ENCODE results near the gene BTF3L4. TPM values are rescaled to one million over a fixed set of nuclear protein-coding genes. Genes with fewer than 3 reads are reported as not detected.
A peak's percentile ranks its signal among the peaks of the same experiment; 100 is the strongest.
"Not testable (repeated sequence)": the region's sequence is repeated elsewhere in the genome, so short reads cannot be mapped to it uniquely, and the experiment has no call there.

Gene BTF3L4
- total RNA-seq, 3 donors from 2014 or later: 47.5 to 66.2 (median 59.0) TPM

DNA sequence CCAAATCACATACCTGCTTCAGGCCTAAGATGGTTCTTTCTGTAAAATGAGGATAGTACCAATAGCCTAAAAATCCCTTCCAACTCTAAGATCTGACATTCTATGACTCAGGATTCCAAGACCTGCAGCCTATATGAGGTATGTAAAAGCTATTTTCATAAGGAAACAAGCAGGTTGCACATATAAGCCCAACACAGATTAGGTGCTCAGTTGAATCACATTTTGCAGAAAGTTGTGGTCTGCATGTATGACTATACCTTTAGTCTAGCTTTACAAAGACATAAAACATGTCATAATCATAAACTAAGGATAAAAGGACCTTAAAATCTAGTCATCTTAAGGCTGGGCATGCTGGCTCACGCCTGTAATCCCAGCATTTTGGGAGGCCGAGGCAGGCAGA is 29.8 kb upstream of the BTF3L4 start:
- no peak for DNase-seq (ENCODE audit: low spot score in 2 of 2)
- no peak for TF ChIP-seq POLR2A (IDR thresholded peaks at IDR 0.05)
- TF ChIP-seq, protein P1, sequence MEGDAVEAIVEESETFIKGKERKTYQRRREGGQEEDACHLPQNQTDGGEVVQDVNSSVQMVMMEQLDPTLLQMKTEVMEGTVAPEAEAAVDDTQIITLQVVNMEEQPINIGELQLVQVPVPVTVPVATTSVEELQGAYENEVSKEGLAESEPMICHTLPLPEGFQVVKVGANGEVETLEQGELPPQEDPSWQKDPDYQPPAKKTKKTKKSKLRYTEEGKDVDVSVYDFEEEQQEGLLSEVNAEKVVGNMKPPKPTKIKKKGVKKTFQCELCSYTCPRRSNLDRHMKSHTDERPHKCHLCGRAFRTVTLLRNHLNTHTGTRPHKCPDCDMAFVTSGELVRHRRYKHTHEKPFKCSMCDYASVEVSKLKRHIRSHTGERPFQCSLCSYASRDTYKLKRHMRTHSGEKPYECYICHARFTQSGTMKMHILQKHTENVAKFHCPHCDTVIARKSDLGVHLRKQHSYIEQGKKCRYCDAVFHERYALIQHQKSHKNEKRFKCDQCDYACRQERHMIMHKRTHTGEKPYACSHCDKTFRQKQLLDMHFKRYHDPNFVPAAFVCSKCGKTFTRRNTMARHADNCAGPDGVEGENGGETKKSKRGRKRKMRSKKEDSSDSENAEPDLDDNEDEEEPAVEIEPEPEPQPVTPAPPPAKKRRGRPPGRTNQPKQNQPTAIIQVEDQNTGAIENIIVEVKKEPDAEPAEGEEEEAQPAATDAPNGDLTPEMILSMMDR (IDR thresholded peaks at IDR 0.05): no peak
- TF ChIP-seq POLR2AphosphoS5 (IDR thresholded peaks at IDR 0.05): no peak
- H3K9me3 ChIP-seq: no peaks in the 10 kb centered on the region
- H3K27ac ChIP-seq: no peak overlapping the region
- H3K4me3 ChIP-seq: no peak overlapping the region
- intact Hi-C loops (cut with DNase I; ENCODE audit: low total_unique reads): no loop called here
- no peaks in the 10 kb centered on the region for H3K4me1 ChIP-seq
- H3K27me3 ChIP-seq: no peaks in the 10 kb centered on the region
- H3K36me3 ChIP-seq: peaks cover 10% of the 10 kb centered on the region

DNA sequence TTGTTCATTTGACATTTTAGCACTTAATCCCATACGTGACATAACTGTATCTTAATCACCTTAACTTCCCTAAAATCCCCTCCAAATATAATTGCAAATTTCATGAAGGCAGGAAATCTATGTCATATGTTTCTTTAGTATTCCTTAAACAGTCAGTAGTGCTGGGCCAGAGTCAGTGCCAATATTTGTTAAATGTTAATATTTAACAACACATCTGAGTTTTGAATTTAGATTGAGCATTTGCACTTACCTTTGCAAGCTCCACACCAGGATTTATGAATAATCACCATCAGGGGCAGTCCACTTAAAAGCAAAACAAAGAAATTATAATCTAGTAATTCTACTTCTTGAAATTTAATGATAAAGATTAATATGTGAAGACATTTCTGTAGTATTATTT is 27.8 kb upstream of the BTF3L4 start:
- Histone ChIP-seq H3K27me3 (no peaks in the 10 kb centered on the region), H3K9me3 (no peaks in the 10 kb centered on the region), H3K4me1 (peaks cover 3 to 11% of the 10 kb centered on the region in 2 donors), H3K36me3 (peaks cover under 1% of the 10 kb centered on the region), H3K27ac (no peak overlapping the region), H3K4me3 (no peak overlapping the region)
- intact Hi-C loops (cut with DNase I; ENCODE audit: low total_unique reads): no loop called here
- no peak for TF ChIP-seq POLR2AphosphoS5 (IDR thresholded peaks at IDR 0.05)
- DNase-seq (ENCODE audit: low spot score in 2 of 2): no peak

DNA sequence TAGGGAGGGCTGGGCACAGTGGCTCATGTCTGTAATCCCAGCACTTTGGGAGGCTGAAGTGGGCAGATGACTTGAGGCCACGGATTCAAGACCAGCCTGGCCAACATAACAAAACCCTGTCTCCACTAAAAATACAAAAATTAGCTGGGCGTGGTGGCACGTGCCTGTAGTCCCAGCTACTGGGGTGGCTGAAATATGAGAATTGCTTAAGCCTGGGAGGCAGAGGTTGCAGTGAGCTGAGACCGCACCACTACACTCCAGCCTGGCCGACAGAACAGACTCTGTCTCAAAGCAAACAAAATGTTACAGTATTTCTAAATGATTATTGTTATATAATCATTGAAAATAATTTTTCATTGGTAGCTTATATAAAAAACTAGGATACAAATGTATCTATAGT is 27.3 kb upstream of the BTF3L4 start:
- H3K27me3 ChIP-seq; DNase-seq (ENCODE audit: low spot score in 2 of 2); intact Hi-C loops (cut with DNase I; ENCODE audit: low total_unique reads); H3K36me3 ChIP-seq; H3K4me3 ChIP-seq; H3K9me3 ChIP-seq; H3K27ac ChIP-seq: not testable (repeated sequence)
- H3K4me1 ChIP-seq: peaks cover 3 to 11% of the 10 kb centered on the region in 2 donors

DNA sequence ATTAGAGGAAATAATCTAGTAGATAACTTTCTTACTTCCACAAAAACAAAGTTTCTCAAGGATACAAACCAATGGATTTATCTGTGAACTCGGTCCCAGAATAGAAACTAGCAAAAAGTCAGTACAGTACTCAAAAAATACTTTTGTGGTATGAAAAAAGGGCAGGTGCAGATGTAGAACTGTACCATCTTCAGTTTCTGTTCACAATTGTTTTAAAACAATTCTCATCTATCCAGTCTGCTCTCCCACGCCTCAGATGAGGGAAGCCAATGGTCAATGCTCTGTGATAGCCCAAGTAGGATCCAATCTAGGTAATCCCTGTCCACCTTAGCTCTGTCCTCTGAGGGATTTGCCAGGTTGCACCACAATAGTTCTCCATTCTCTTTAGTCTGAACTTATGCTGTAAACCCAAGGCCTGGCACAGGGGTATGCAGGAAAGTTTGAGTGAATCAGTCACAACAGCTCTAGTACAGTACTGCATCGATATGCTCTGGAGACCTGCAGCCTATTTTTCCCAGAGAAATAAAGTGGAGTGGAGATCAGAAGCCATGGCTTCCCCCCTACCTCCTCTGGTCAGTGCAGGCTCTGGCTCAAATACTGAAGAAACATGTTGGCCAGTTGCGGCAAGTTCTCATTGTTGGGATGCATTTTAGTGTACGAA is 23.8 kb upstream of the BTF3L4 start:
- no peaks in the 10 kb centered on the region for H3K9me3 ChIP-seq
- no peaks in the 10 kb centered on the region for H3K36me3 ChIP-seq
- H3K4me3 ChIP-seq: peak overlapping the region; percentile 87 to 95 (median 92)
- no peaks in the 10 kb centered on the region for H3K27me3 ChIP-seq
- DNase-seq (ENCODE audit: low spot score in 2 of 2): no peak
- H3K4me1 ChIP-seq: peaks cover 3 to 11% of the 10 kb centered on the region in 2 donors
- no peak for TF ChIP-seq POLR2AphosphoS5 (IDR thresholded peaks at IDR 0.05)
- peak overlapping the region in 1 of 2 donors; percentile 97 for H3K27ac ChIP-seq
- intact Hi-C loops (cut with DNase I; ENCODE audit: low total_unique reads): no loop called here

DNA sequence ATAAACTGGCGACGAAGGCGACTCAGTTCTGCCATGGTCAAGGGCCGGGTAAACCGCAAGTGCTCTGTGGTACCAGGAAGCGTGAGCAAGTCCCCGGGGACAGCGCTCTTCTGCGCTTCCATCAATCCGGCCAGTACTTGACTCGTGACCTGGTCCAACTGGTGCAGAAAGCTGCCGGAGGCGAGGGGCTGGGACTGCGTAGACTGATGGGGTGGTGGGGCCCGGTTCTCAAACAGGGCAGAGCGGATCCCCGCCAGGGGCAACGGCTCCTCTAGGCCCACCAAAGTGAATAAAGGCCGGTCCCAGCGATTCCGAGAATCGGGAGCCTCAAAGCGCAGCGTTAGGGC is 23.3 kb upstream of the BTF3L4 start:
- intact Hi-C loops (cut with DNase I; ENCODE audit: low total_unique reads): no loop called here
- TF ChIP-seq, protein P1 (IDR thresholded peaks at IDR 0.05): no peak
- no peak for TF ChIP-seq POLR2A (IDR thresholded peaks at IDR 0.05)
- TF ChIP-seq POLR2AphosphoS5 (IDR thresholded peaks at IDR 0.05): no peak
- no peaks in the 10 kb centered on the region for H3K36me3 ChIP-seq
- DNase-seq (ENCODE audit: low spot score in 2 of 2): peak; percentile 22 to 56
- H3K9me3 ChIP-seq: no peaks in the 10 kb centered on the region
- H3K27me3 ChIP-seq: no peaks in the 10 kb centered on the region
- peak overlapping the region; percentile 87 to 95 (median 92) for H3K4me3 ChIP-seq
- H3K4me1 ChIP-seq: peaks cover 3 to 11% of the 10 kb centered on the region in 2 donors
- H3K27ac ChIP-seq: peak overlapping the region; percentile 89 to 97

DNA sequence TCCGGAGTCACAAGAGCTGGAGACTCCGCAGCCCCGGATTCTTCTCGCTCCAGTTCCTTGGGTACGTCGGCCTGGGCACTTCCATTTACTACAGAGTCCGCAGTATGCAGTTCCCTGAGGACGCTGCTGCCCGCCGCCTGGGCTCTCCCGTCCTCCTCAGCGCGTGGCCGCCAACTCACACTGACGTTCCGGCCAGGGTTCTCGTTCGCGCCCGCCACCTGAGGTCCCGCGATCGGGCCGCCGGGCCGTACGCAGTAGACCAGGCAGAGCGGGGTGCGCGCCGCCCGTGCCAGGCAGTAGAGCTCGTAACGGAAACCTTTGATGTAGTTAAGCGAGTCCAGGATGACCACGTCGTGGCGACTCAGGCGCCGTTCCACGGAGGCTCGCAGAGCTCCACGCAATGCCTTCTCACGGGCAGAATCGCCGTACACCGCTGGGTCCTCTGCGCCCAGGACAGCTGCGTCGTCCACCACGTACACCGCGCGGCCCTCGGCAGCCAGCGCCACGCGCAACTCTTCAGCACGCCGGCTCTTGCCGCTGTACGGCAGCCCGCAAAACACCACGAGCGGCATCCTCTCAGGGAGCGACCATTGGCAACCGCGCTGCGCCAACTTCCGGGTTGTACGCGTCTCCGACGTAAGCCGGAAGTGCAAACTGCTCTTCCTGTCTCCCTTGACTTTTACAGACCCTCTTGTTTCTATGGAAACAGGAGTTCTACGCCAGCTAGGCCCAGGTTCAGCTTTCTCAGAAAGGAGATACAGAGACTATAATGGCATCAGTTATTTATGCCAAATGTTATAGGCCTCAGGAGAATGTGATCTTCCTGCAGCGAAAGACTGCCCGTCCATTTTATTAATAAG is 22.7 kb upstream of the BTF3L4 start, which contains the start of gene KTI12:
KTI12 (minus strand) TSS at position 621 of the 860 bp plus-strand sequence; CDS start at position 572, 49 bp downstream.
- peak; percentile 68 to 82 for DNase-seq (ENCODE audit: low spot score in 2 of 2)
- intact Hi-C loops (cut with DNase I; ENCODE audit: low total_unique reads): no loop called here
- H3K9me3 ChIP-seq: no peaks in the 10 kb centered on the region
- H3K4me3 ChIP-seq: peak within 1 kb of the TSS; percentile 87 to 95 (median 92)
- H3K4me1 ChIP-seq: peaks cover 3 to 11% of the 10 kb centered on the region in 2 donors
- H3K27me3 ChIP-seq: no peaks in the 10 kb centered on the region
- H3K36me3 ChIP-seq: no peaks in the 10 kb centered on the region
- TF ChIP-seq POLR2AphosphoS5 (IDR thresholded peaks at IDR 0.05): peak; percentile 79 to 91 (median 88)
- TF ChIP-seq, protein P1 (IDR thresholded peaks at IDR 0.05): no peak
- TF ChIP-seq POLR2A (IDR thresholded peaks at IDR 0.05): peak; percentile 38
- H3K27ac ChIP-seq: peak within 1 kb of the TSS; percentile 89 to 97

All from breast epithelium (tissue), 4 donors.